GM19035 (cell line): ENCODE results near the gene TRAPPC10.

Experiments
- ATAC-seq: cut with Tn5 transposase; IDR thresholded peaks from one replicate; pipeline ENCODE4 v1.9.1; 2021; ENCODE audit not compliant: unreplicated experiment

Gene TRAPPC10

DNA sequence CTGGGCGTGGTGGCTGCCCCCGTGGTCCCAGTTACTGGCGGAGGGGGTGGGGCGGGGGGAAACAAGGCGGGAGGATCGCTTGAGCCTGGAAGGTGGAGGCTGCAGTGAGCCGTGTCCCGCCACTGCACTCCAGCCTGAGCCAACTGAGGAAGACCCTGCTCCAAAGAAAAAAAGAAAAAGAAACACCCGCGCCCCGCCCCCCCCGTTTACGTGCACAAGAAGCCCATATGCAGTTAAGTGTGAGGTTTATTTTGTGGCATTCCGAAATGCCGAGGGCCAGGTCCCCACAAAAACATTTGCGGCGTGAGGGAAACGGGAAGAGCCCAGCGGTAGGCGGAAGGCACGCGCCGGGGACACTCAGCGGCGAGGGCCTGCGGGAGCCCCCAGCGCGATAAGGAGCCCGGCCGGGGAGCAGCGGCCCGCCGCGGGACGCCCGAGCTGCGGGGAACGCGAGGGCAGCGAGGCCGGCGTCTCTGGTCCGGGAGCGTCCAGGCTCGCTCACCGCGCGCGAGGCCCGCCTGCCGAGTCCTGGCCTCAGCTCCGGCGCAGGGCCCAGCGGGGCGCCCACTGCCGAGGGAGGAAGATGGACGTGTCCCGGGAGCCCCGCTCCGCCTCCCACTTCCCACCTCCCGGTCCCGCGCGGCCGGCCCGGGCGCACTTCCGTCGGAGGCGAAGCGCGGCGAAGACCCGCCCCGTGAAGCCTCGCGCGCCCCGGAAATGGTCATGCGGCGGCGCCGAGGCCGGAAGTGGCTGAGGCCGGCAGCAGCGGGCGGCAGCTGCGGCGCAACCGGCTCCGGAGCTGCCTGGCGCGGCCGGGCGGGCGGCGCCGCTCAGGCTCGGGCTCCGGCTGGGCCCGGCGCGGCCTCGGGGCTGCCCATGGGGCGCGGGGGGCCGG is at the start of gene TRAPPC10:
TRAPPC10 (plus strand) TSS at position 731 of the 895 bp plus-strand sequence. CDS start 185 bp downstream, outside the sequence.
- ATAC-seq, result peak; percentile 70

- no peak for ATAC-seq
These were observed 46.1 kb upstream of the TRAPPC10 start for GRCh38 chr21:43965911-43966585.

DNA sequence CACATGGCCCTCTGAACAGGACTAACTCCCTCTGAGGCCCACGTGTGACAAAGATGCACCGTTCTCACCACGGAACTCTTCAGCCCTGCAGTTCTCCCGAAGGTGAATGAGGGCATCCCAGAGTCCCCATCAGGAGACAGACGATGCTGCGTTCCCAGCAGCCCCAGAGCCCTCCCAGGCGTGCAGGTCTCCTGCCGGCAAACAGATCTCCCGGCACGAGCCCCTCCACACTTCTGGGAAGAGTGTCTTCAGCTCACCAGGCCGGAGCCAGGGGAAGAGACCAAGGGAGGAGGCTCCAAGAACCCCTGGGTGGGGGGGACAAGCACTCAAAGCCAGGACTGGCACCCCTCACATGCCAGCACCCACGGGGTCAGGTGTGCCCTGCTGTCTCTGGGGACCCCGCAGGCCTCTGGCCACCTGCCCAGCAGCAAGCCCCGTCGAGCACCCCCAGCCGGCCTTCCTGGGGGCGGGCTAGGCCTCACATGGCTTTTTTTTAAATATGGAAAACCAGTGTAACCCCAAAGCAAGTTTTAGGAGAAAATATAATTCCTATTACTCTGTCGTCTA is 45.1 kb upstream of the TRAPPC10 start:
- no peak for ATAC-seq

DNA sequence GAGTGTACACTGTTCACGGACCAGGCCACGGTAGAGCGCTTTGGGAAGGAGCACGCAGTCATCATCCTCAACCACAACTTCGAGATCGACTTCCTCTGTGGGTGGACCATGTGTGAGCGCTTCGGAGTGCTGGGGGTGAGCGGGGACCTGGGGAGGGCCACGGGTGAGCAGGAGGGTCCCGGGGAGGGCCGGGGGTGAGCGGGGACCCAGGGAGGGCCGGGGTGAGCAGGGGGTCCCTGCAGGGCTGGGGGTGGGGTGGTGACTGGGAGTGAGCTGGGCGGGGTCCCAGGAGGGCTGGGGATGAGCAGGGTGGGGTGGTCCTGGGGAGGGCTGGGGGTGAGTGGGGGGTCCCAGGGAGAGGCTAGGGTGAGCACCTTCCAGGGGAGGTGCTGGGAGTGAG is 44.1 kb upstream of the TRAPPC10 start:
- ATAC-seq, result no peak

GRCh38 chr21:43968410-43969114 is 43.5 kb upstream of the TRAPPC10 start:
- no peak for ATAC-seq

- ATAC-seq, result no peak
These were observed 43.0 kb upstream of the TRAPPC10 start for GRCh38 chr21:43969115-43969444.

- ATAC-seq, result no peak
These were observed 41.6 kb upstream of the TRAPPC10 start for GRCh38 chr21:43970551-43970950.

DNA sequence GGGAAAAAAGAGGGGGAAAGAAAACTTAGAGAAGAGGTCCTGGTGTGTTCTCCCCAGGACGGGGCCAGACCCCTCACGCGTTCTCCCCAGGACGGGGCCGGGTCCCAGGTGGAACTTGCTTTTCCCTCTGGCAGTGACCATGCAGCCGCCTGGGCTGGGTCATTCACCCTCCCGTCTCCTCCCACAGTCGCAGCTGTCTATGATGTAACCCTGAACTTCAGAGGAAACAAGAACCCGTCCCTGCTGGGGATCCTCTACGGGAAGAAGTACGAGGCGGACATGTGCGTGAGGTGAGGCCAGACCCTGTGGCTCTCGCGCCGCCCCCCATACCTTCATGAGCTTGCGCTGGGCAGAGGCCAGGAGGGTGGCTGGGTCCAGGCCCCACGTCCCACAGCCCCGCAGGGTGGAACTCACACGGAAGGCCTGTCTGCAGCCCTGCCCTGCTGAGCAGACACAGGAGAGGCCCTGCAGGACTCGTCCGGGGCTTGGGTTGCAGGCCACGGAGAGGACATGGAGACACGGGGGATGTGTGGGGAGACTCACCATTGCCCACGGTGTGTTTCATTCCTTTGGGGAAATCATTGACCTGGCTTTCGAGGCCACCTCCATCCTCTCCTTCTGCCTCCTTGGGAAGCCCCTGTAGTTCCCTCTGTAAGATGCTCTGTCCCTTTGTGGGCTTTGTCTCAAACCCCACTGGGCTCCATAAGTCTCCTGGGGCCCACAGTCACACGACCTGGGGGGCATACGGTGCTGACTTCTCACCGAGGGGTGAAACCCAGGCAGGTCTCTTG is 40.7 kb upstream of the TRAPPC10 start:
- no peak for ATAC-seq

DNA sequence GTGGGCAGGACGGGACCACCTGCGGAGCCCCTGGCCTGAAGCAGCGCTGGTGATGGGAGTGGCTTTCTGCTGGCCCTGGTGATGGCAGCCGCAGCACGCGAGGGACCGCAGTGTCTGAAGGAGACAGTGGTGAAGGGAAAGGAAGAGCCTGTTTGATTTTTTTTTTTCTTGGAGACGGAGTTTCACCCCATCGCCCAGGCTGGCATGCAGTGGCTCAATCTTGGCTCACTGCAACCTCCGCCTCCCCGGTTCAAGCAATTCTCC is 40.2 kb upstream of the TRAPPC10 start:
- no peak for ATAC-seq

DNA sequence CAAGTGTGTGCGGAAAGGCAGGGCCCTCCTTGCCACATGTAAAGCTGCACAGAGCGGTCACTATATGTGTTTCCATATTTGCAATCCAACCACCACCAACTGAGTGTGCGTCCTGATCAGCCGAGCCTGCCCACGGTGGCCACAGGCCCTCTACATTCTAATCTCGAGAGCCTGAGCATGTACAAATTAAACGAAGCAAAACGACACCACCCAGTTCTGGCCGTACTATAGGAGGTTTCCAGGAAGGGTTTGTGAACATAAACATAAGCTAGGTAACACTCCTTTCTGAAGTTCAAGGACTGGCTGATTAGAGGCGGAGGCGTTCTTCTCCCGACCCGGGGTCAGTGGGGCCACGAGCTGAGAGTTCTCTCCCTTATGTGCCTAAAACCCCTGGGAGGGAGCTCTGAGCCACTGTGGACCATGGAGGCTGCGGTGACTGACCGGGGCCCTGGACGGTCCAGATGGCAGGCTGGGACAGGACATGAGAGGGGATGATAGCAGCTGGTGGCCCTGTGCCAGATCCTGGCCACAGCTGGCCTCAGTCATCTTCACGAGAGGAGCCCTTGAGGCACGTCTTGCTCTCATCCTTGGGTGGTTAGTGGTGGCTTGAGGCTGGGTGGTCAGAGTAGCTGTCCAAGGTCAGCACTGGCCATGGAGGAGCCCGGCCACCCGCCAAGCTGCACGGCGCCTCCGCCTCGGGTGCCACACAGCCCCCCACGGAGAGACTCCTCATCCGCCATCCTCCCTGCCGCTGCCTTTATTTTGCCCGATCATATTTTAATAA is 39.1 kb upstream of the TRAPPC10 start:
- no peak for ATAC-seq

DNA sequence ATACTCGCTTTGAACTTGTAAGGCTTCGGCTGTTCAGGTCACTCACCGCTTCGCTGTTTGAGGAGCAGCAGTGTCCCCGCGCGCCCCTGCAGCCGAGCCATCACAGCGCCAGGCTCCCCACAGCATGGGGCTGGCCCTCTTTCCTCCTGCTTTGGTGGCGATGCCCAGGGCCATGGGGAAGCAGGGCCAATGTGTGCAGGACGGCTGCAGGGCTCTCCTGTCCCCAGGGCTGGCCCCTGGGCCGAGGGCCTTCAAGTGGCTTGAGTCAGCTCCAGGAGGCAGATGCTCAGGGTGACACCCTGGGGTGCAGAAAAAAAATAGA is 38.5 kb upstream of the TRAPPC10 start:
- ATAC-seq, result no peak

- ATAC-seq, result no peak
These were observed 37.2 kb upstream of the TRAPPC10 start for GRCh38 chr21:43974791-43975468.

- ATAC-seq, result no peak
These were observed 36.5 kb upstream of the TRAPPC10 start for GRCh38 chr21:43975469-43976098.

GRCh38 chr21:43976661-43977060 is 35.4 kb upstream of the TRAPPC10 start:
- no peak for ATAC-seq

- no peak for ATAC-seq
These were observed 34.0 kb upstream of the TRAPPC10 start for GRCh38 chr21:43978060-43978459.

- no peak for ATAC-seq
These were observed 32.5 kb upstream of the TRAPPC10 start for GRCh38 chr21:43979654-43980053.

DNA sequence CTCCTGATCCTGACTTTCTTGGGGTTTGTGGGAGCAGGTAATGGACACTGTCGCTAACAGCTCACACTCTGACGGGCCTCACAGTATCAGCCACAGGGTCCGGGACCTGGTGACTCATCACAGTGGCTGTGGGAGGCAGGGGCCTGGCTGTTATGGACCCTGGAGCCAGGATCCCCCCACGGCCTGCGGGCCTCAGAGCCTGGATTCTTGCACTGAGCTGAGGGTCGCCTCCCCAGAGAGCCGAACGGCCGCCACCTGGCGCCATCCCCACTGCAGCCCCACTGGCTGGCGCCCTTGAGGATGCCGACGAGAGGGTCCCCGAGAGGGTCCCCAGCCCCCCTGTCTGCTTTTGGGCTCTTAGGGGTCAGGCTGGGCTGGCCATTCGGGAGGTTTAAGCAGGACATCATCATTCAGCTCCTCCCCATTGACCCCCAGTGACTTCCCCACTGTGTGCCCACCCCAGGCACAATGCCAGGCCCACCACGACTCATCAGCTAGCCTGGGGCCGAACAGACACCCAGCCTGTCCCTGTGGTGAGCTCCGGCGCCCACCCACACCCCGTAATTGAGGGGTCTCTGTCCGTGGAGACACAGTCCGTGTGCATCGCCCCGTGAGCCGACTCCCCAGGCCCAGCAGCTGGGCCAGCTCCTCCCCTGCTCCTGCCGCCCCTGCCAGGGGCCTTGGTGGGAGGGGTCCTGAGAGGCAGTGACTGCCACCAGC is 30.8 kb upstream of the TRAPPC10 start:
- ATAC-seq, result no peak

GRCh38 chr21:43981871-43982210 is 30.3 kb upstream of the TRAPPC10 start:
- ATAC-seq, result no peak
